Sciatic nerve (tissue), 2 donors: ENCODE results near the gene KRT5. TPM values are rescaled to one million over a fixed set of nuclear protein-coding genes. Genes with fewer than 3 reads are reported as not detected.

Experiments
- ATAC-seq: fragments of 200-7000 bp; cut with Tn5 transposase; one replicate; pipeline ENCODE4 v1.9.1; 2020; ENCODE audit warnings: mild to moderate bottlenecking, moderate library complexity
- DNase-seq: peaks from one replicate; pipeline ENCODE4 v3.0.0-alpha.2; 2020; ENCODE audit warnings: low spot score
- intact Hi-C: fragments of 100-400 bp; cut with DNase I; formaldehyde crosslinking; loops from one replicate; pipeline ENCODE4 v1.14.2; 2022
- total RNA-seq: library from RNA; stranded (reverse); fragmentation: NEBNext Ultra II Directional; extraction: Animal tissue kit (Norgen Biotek cat#: 25700); gene quantifications from one replicate; pipeline ENCODE4 v1.2.1, GENCODE V29; 2021
- donor health status: DM: no; HTN: no; CAD: no.
- donor health status: DM: no; HTN: no; CAD: no.

The KRT5 gene
- 2.6 TPM for total RNA-seq

DNA sequence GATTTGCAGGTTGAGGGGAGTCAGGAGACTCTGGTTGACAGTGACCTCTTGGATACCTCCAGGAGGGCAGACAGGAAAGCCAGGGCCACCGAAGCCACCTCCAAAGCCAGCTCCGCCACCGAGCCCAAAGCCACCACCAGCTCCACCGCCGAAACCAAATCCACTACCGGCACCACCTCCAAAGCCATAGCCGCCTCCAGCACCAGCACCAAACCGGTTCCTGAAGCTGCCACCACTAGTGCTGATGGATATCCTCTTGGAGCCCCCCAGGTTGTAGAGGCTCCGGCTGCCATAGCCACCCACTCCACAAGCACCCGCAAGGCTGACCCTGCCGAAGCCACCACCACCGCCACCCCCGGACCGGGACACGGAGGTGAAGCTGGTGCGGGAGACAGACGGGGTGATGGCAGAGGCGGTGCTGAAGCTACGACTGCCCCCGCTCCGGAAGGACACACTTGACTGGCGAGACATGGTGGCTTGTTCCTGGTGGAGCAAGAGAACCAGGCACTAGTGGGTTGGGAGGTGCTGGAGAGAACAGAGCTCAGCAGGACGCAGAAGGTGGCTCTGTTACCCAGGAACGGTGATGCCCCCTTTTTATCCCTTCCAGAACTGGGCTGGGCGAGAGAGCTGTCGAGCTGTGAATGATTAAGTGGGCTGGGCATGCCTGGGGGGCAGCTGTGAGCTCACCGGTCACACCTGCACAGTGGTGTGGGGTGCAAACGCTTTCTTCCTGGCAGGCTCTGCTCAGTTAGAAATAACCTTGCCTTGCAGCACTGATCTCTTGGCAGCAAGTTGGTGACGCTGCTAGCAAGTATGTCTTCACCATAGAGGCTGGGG is at the start of gene KRT5:
Gene KRT5, minus strand, starts transcription at position 569 of the 837 bp plus-strand sequence. Its CDS starts 98 bp downstream, at position 471.
- ATAC-seq (no peak), DNase-seq (peak; percentile 54)
- intact Hi-C loops = no loop called here

DNA sequence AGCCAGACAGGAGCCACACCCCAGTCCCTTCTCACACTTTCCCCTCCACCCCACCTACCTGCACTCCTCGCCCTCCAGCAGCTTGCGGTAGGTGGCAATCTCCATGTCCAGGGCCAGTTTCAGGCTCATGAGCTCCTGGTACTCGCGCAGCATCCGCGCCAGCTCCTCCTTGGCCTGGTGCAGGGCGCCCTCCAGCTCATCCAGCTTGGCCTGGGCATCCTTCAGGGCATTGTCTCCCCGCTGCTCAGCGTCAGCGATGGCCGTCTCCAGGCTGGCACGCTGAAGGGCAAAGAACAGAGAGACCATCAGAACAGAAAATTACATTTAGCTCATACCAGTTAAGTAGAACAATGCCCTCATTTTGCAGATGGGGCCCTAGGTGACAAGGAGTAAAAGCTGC is 47.9 kb upstream of the KRT5 start:
- DNase-seq (no peak), ATAC-seq (no peak)
- intact Hi-C loops = no loop called here

DNA sequence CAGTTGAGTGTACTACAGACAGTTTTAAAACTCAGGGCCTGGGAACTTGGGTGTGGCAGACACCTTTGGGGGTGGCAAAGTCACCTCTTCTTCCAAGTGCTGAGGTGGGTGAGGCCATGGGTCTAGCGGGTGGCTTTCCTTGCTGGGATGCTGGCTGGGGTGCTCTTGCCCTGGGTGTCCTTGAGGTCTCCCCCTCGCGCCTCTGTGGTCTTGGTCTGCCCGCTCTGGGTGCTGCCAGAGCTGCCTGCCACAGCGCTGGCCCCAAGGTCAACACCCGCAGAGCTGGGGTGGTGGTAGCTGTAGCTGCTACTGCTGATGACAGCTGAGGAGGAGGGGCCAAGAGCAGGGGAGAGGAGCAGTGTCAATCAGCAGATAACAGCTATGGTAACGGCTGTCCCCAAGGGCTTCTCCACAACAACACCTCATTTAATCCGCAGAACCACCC is 46.7 kb upstream of the KRT5 start:
- intact Hi-C loops = no loop called here
- ATAC-seq = no peak
- DNase-seq = no peak

DNA sequence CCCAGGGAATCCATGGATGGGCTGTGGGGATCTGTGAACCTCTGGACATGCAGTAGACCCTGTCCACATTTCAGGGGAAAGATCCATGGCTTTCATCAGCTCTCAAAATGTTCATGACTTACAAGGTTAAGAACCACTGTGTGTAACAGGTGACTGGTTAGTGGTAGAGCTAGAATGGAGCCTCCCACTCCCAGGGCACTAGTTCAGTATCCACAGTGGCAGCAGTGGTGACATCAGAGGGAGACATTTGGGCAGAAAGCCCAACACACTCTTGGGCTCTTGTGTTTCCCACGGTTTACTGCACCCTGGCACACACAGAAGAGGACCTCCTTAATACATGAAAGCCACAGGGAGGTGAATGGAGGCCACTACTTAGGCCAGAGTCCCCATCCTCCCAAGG is 44.4 kb upstream of the KRT5 start:
- DNase-seq (no peak), ATAC-seq (no peak)
- intact Hi-C loops = no loop called here

DNA sequence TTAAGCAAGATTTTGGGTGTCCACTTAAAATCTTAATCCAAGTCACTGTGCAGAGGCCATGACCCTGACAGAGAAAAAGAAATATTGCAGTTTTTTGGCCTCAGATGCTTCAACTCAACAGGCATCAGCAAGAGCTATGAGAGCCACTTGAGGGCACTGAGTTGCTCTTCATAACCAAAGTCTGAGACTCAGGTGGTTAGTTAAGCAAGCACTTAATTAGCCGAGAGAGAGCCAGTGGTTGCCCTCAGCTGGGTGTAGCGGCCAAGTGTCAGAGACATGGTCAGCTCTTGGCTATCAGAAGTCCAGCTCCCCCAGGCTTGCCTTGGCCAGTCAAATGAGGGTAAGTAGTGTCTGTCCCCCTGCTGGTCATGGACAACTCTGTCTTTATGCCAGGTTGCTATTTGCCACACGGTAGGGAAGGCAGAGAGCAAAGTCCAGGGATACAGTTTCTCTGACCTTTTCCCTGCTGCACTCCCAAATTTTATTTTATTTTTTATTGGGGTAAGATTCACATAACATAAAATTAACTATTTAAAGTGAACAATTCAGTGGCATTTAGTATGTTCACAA is 41.8 kb upstream of the KRT5 start:
- ATAC-seq (no peak), DNase-seq (no peak)
- intact Hi-C loops = no loop called here

DNA sequence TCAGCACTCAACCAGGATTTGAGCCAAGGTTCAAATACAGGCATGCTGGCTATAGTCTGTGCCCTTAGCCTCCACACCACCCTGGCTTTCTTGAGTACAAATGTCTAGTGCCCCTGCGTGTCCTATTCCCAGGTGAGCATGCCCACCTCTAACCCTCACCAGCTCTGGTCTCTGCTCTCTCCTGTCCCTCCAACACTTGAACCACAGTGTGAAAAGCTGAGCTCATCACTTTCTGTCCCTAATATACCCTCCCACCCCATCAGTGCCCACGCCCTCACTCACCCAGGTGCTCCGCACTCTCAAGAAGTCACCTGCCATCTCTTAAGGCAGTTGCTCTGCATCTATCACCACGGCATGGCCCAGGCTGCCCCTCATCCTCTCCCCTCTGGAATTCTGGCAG is 39.8 kb upstream of the KRT5 start:
- no peak for DNase-seq
- intact Hi-C loops = no loop called here
- ATAC-seq = no peak

DNA sequence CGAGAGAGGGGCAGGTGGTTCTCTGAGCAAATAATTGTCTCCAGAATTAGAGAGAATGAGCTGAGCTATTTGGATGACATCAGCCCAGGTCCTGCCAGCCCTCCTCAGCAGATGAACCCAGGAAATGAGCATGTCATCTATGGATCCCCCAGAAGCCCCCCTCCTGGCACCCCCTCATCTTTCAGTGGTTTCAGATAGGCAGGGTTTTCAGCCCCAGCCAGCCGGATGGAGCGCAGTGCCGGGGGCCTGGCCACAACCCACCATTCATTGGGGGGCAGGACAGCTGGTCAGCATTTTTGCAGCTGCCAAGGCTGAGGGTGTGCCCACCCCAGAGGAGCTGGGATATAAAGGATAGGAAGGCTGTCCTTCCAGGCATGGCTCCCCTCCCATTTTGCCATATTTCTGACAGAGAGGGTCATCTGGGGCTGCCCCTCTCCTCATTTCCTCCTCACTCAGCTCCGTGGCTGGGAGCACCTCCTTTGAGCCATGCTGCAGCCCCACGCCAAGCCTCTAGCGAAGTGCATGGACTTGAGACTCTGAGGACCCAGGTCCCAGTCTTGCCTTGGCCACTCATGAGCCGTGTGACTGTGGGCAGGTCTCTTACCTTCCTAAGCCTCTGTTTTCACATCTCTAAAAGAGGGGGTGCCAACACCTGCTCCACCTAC is 38.7 kb upstream of the KRT5 start:
- ATAC-seq (no peak), DNase-seq (no peak)
- intact Hi-C loops = no loop called here

DNA sequence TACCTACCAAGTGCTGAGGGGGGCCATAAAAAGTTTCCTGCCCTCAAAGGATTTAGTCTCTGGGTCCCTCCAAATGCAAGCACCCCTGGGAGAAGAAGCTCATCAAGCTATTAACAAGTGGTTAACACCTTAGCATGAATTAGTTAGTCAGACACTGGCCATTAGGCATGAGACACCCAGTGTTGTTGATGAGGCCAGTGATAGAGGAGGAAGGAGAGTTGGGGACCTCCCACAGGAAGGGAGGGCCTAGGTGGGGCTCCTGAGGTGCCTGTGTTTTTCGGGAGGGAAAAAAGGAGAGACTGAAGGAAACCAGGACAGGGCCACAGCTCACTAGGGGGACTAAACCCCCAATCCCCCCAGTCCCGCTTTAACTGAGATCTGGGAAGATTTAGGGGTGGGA is 37.3 kb upstream of the KRT5 start:
- DNase-seq (no peak), ATAC-seq (no peak)
- intact Hi-C loops = no loop called here

DNA sequence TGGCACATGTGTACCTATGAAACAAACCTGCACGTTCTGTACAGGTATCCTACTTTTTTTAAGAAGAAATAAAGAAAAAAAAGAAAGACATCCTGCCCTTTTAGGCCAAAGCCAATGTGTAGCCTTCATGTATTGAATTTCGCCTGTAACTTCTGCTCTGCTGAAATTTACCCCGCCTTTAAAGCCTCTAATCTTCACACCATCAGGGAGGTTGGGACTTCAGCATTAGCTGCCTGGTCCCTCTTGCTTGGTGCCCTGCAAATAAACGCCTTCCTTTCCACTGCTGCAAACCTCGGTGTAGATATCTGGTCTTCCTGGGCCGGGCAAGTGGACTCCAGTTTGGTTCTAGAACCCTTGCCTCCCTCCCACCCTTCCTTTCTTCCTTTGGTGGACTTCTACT is 35.4 kb upstream of the KRT5 start:
- no peak for ATAC-seq
- intact Hi-C loops = no loop called here
- DNase-seq = no peak

DNA sequence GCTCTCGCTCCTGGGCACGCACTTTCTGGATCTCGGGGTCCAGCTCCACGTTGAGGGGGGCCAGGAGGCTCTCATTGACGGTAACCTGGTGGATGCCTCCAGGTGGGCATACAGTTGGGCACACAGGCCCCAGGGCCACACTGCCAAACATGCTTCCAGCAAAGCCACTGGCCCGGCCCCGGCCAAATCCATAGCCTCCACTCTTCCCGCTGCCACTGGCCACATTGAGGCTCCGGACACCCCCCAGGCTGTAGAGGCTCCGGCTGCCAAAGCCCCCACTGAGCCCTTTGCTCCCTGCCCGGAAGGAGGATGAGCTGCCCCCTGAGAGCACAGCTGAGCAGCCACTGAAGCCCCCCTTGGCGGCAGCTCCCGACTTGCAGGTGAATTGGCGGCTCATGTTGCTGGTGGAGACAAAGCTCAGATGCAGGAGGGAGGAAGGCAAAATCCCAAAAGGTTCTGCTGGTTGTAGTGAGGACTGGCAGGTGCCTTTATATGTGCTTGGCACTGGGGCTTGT is 32.5 kb upstream of the KRT5 start, which contains the start of gene KRT71:
Gene KRT71, minus strand, starts transcription at position 465 of the 515 bp plus-strand sequence. Its CDS starts 68 bp downstream, at position 397.
- DNase-seq = no peak
- no peak for ATAC-seq
- intact Hi-C loops = no loop called here

DNA sequence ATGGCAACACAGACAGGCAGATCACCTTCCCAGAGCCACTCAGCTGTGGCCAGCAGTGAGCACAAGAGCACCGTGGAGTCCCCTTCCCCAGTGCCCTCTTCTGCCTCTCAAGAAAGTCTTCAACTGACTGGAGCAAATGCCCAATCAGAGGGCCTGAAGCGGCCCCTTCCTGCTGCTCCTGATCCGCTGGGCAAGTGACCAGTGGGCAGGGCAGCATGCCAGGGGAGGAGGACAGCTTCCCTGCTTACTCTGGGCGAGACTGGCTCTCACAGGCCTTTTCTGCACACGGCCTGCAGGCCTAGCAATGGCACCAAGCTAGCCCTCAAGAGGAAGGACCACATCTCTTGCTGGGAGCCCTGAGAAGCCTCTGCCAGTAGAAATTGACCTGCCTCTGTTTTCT is 31.9 kb upstream of the KRT5 start:
- ATAC-seq = no peak
- DNase-seq = no peak
- intact Hi-C loops = no loop called here

DNA sequence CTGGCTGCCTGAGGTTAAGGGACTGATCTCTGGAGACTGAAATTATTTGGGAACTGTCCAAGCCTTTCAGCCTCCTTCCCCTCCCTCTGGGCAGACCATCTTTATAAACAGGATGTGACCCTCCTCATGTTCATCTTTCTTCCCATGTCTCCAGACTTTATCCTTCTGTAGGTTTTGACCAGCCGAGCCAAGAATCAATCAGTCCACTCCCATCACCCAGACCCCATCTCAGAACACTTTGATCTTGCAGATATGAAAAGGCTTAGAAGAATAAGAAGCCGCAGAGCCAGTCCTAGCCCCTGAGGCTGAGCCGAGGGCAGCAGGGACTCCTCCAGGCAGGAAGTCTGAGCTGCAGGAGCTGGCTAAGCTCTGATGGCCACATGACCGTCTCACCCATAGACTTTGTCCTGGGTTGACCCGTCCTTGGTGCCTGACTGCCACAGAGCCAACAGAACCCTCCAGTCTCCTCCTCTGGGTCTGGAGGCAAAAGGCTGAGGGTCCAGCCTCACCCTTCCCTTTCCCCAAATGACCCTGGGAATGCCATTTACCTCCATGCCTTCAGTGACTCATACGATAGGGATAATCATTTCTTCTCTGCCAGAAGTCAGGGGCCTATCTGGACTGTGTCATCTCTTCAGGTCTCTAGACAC is 31.1 kb upstream of the KRT5 start:
- no peak for ATAC-seq
- intact Hi-C loops = no loop called here

DNA sequence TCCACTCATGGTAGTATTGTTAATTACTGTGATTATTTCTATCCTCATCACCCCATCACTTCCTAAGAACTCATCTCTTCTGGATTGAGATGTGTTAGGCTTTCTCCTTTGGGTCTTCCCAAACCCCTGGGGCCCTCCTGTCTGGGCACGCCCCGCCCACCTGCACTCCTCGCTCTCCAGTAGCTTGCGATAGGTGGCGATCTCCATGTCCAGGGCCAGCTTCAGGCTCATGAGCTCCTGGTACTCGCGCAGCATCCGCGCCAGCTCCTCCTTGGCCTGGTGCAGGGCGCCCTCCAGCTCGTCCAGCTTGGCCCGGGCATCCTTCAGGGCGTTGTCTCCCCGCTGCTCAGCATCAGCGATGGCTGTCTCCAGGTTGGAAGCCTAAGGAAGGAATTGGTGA is 25.9 kb upstream of the KRT5 start:
- DNase-seq = no peak
- intact Hi-C loops = no loop called here
- ATAC-seq = no peak

More for the DNA sequence above, 31.1 kb upstream of the KRT5 start:
- no peak for DNase-seq

DNA sequence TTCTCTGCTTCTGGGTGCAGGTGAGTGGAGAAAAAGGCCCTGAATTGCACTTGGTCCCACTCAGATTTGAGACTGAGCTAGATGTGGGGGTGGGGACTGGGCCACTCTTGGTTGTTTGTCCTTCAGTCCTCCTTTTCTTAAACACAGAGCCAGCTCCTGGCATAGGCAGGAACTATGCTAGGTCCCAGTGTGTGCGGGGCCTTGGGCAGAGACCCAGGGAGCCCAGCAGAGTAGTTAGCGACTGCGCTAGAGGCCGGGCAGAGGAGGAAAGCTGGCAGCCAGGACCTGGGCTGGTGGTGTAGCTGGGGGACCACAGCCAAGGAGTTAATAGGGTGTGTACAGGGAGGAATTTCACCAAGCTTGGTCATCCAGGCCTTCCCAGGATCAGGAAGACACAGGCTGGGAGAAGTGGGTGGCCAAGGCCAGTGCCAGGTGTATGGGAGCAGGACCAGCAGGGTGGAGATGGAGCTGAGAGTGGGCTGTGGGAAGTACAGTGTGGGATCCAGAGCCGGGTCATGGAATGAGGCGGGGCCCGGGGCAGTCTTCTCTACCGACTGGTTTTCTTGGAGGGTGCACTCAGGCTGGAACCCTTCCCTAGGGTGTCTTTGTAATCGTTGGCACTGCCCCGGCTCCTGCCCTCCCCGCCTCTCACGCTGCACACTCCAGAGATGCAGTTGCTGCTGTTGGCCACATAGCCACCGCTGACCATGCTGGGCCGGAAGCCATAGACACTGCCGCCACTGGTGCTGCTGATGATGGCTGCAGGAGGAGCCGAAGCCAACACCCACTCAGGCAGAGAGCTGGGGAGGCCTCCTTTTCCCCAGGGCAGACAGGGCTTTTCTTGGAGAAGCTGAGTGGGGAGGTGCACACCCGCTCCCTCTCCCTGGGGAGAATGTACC is 24.0 kb upstream of the KRT5 start:
- DNase-seq (no peak), ATAC-seq (peak; percentile 56)
- intact Hi-C loops = no loop called here

DNA sequence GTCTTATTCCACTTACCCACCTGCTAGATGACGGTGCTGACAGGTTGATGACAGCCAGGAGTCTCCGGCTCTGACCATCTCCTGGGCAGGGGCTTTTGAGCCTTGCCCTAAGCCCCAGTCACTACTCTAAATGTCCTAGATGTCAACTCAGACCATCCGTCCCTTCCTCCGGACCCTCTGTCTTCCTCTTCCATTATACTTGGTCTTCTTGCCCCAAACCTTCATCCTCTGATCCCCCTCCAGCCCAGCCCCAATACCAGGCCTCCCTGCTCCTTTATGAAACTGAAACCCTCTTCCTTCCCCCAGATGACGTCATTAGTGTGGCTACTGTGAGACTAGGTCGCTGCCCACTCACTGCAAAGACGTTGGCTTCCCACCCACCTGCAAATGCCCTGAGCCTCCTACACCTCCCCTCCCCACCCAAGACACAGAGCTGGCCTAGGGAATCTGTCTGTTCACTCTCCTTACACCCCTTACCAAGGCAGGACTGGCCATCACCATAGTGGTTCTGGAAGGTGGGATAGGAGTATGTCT is 22.7 kb upstream of the KRT5 start:
- no peak for DNase-seq
- intact Hi-C loops = no loop called here

DNA sequence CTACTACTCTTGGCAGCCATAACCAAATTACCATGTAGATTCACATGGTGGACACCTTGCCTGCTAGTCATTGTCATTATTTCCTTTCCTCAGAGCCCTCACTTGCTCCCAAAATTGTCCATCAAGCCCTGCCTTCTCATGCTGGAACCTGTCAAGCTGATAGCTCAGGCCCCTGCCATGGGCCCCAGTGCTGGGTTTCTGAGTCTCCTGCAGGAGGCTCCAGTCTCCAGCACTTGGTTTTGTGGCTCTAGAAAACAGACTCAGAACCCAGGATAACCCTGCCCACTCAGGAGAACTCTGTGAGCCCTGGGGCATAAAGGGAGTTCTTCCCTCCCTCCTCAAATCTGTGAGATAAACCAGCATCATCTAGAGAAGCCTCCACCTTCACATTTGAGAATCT is 22.0 kb upstream of the KRT5 start:
- intact Hi-C loops = no loop called here
- DNase-seq (no peak), ATAC-seq (no peak)

More for the DNA sequence above, 22.7 kb upstream of the KRT5 start:
- no peak for ATAC-seq

DNA sequence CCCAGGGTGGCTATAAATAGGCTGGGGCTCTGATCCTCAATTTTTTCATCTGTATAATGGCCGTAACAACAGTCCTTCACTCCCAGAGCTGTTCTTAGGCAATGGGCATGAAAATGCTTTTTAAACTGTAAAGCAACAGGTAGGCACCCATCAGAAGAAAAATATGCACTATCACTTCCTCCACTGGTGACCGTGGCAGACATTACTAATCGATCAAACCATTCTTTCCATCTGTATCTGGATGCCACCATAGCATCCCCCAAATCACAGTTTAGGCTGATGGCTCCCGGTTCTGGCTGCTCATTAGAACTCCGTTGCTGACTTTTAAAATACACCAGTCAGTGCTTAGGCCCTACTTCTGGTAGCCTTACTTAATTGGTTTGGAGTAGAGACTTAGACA is 21.5 kb upstream of the KRT5 start:
- intact Hi-C loops = no loop called here
- DNase-seq = no peak
- ATAC-seq = no peak

DNA sequence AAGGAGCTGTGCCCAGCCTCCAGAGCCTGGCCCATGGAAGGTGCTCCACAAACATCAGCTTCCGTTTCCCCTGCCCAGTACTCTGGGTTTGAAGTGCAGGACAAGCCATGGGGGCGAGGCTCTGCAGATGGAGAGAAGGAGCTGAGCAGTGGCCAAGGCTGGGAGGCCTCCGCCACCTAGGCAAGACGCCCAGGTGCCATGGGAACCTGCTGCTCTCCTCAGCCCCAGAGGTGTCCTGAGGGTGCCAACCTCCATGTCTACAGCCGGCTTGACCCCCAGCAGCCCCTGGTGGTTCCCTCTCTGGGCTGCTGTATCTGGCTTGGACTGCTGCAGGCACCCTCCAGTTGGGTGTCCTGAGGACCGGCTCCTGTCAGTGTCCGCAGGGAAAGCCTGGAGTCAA is 20.3 kb upstream of the KRT5 start:
- intact Hi-C loops = no loop called here
- ATAC-seq = no peak
- no peak for DNase-seq
